HUES6 (cell line): ENCODE results near the gene MPST.

Source experiments
- H3K27ac ChIP-seq: 2 replicates; pipeline ENCODE4 v1.7.0; 2013; ENCODE audit warnings: low read depth, mild to moderate bottlenecking, low read length, inconsistent platforms
- H3K27me3 ChIP-seq: 2 replicates; pipeline ENCODE4 v1.6.1; 2013; ENCODE audit warnings: low read length; ENCODE audit not compliant: control insufficient read depth, insufficient read depth
- H3K36me3 ChIP-seq: 2 replicates; pipeline ENCODE4 v1.6.1; 2013; ENCODE audit warnings: low read length; ENCODE audit not compliant: control insufficient read depth, insufficient read depth
- H3K4me1 ChIP-seq: 2 replicates; pipeline ENCODE4 v1.6.1; 2013; ENCODE audit warnings: low read length; ENCODE audit not compliant: control insufficient read depth, insufficient read depth
- H3K4me3 ChIP-seq: 2 replicates; pipeline ENCODE4 v1.5.1; 2013; ENCODE audit warnings: low read depth, low read length
- H3K9ac ChIP-seq: one replicate; pipeline ENCODE4 v1.6.1; 2013; ENCODE audit warnings: mild to moderate bottlenecking, low read length
- H3K9me3 ChIP-seq: 2 replicates; pipeline ENCODE4 v1.6.1; 2013; ENCODE audit warnings: low read depth, low read length; ENCODE audit not compliant: control insufficient read depth, insufficient read depth

Gene MPST

GRCh38 chr22:37002633-37003032 is 16.9 kb upstream of the MPST start:
- peaks cover 23% of the 10 kb centered on the region for H3K4me1 ChIP-seq
- H3K4me3 ChIP-seq = no peak overlapping the region
- H3K36me3 ChIP-seq = no peaks in the 10 kb centered on the region
- peaks cover 14% of the 10 kb centered on the region; the same call in 1 of the 2 replicates for H3K27me3 ChIP-seq
- no peak overlapping the region for H3K9ac ChIP-seq
- H3K27ac ChIP-seq = no peak overlapping the region
- H3K9me3 ChIP-seq = no peaks in the 10 kb centered on the region

- no peak overlapping the region for H3K27ac ChIP-seq
- peaks cover 7% of the 10 kb centered on the region for H3K4me1 ChIP-seq
- H3K9ac ChIP-seq = no peak overlapping the region
- no peaks in the 10 kb centered on the region for H3K9me3 ChIP-seq
- no peak overlapping the region for H3K4me3 ChIP-seq
- H3K27me3 ChIP-seq = peaks cover 12% of the 10 kb centered on the region
- no peaks in the 10 kb centered on the region for H3K36me3 ChIP-seq
These were observed 11.9 kb upstream of the MPST start for GRCh38 chr22:37007651-37008050.

- Histone ChIP-seq H3K27ac (no peak overlapping the region), H3K36me3 (no peaks in the 10 kb centered on the region), H3K4me1 (peaks cover 3% of the 10 kb centered on the region; the same call in 1 of the 2 replicates), H3K27me3 (peaks cover 12% of the 10 kb centered on the region), H3K4me3 (no peak overlapping the region), H3K9ac (no peak overlapping the region), H3K9me3 (no peaks in the 10 kb centered on the region)
These were observed 11.2 kb upstream of the MPST start for GRCh38 chr22:37008365-37008764.

GRCh38 chr22:37009490-37009889 is 10.1 kb upstream of the MPST start:
- Histone ChIP-seq H3K36me3 (no peaks in the 10 kb centered on the region), H3K4me3 (no peak overlapping the region), H3K9ac (no peak overlapping the region), H3K27me3 (peaks cover 12% of the 10 kb centered on the region), H3K27ac (no peak overlapping the region), H3K9me3 (no peaks in the 10 kb centered on the region), H3K4me1 (no peaks in the 10 kb centered on the region)

GRCh38 chr22:37010174-37010573 is 9.4 kb upstream of the MPST start:
- Histone ChIP-seq H3K27me3 (peaks cover 12% of the 10 kb centered on the region), H3K4me3 (no peak overlapping the region), H3K9ac (no peak overlapping the region), H3K36me3 (no peaks in the 10 kb centered on the region), H3K4me1 (0 out of 2 replicates have a peak, but pooled peaks cover 1% of the 10 kb centered on the region), H3K27ac (no peak overlapping the region), H3K9me3 (no peaks in the 10 kb centered on the region)

GRCh38 chr22:37010976-37011375 is 8.6 kb upstream of the MPST start:
- no peak overlapping the region for H3K27ac ChIP-seq
- H3K36me3 ChIP-seq = no peaks in the 10 kb centered on the region
- H3K4me1 ChIP-seq = 0 out of 2 replicates have a peak, but pooled peaks cover 3% of the 10 kb centered on the region
- peaks cover 12% of the 10 kb centered on the region for H3K27me3 ChIP-seq
- no peak overlapping the region for H3K4me3 ChIP-seq
- no peak overlapping the region for H3K9ac ChIP-seq
- no peaks in the 10 kb centered on the region for H3K9me3 ChIP-seq

DNA sequence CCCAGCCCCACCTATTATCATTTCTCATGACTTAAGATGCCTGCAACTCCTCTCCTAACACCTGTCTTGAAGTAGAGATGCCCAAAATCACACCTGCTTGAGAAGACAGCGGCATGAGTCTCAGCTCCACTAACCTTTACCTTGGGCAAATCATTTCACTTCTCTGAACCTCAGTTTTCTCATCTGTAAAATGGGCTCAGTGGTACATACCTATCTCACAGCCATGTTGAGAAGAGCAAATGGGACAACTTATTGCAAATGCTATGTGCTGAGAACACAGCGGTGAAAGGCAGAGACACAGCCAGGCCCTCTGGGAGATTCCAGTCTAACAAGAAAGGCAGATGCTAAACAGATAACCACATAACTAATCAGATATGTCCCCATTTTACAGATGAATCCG is 8.1 kb upstream of the MPST start:
- no peak overlapping the region for H3K27ac ChIP-seq
- no peak overlapping the region for H3K4me3 ChIP-seq
- no peak overlapping the region for H3K9ac ChIP-seq
- H3K4me1 ChIP-seq = 0 out of 2 replicates have a peak, but pooled peaks cover 3% of the 10 kb centered on the region
- H3K9me3 ChIP-seq = no peaks in the 10 kb centered on the region
- H3K27me3 ChIP-seq = peaks cover 12% of the 10 kb centered on the region
- peaks cover 3% of the 10 kb centered on the region; the same call in 1 of the 2 replicates for H3K36me3 ChIP-seq

- H3K4me1 ChIP-seq = 0 out of 2 replicates have a peak, but pooled peaks cover 3% of the 10 kb centered on the region
- H3K27ac ChIP-seq = no peak overlapping the region
- H3K4me3 ChIP-seq = no peak overlapping the region
- peaks cover 3% of the 10 kb centered on the region; the same call in 1 of the 2 replicates for H3K27me3 ChIP-seq
- H3K36me3 ChIP-seq = peaks cover 11% of the 10 kb centered on the region
- no peaks in the 10 kb centered on the region for H3K9me3 ChIP-seq
- H3K9ac ChIP-seq = no peak overlapping the region
These were observed 7.2 kb upstream of the MPST start for GRCh38 chr22:37012262-37012904.

GRCh38 chr22:37012956-37013355 is 6.6 kb upstream of the MPST start:
- peaks cover 3% of the 10 kb centered on the region; the same call in 1 of the 2 replicates for H3K4me1 ChIP-seq

DNA sequence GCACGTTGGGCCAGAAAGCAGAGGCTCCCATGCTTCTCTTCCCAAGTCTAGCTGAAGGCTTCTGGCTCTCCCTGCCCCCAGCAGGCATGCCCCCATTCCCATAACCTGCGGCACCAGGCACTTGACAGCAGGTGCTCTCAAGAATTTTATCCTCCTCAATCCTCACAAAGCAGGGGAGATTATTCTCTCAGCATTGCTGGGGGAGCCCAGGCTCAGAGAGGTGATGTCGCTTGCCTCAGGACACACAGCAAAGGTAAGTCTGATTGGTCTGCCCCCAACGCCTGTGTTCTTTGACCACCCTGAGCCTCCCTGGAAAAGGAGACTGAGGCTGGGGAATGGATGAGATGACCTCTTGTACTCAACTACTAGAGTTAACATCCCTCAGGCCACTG is 5.1 kb upstream of the MPST start:
- no peak overlapping the region for H3K9ac ChIP-seq
- H3K36me3 ChIP-seq = peaks cover 19% of the 10 kb centered on the region
- H3K27me3 ChIP-seq = no peaks in the 10 kb centered on the region
- H3K4me3 ChIP-seq = no peak overlapping the region
- no peak overlapping the region for H3K27ac ChIP-seq
- no peaks in the 10 kb centered on the region for H3K9me3 ChIP-seq
- peaks cover 11% of the 10 kb centered on the region; the same call in 1 of the 2 replicates for H3K4me1 ChIP-seq

More at GRCh38 chr22:37012956-37013355, 6.6 kb upstream of the MPST start:
- no peak overlapping the region for H3K27ac ChIP-seq
- peaks cover 16% of the 10 kb centered on the region for H3K36me3 ChIP-seq
- H3K9ac ChIP-seq = no peak overlapping the region
- H3K27me3 ChIP-seq = no peaks in the 10 kb centered on the region; the same call in 1 of the 2 replicates
- H3K9me3 ChIP-seq = no peaks in the 10 kb centered on the region
- no peak overlapping the region for H3K4me3 ChIP-seq

- H3K9ac ChIP-seq = no peak overlapping the region
- H3K27ac ChIP-seq = no peak overlapping the region
- H3K4me3 ChIP-seq = no peak overlapping the region
- no peaks in the 10 kb centered on the region for H3K9me3 ChIP-seq
- H3K36me3 ChIP-seq = peaks cover 19% of the 10 kb centered on the region
- no peaks in the 10 kb centered on the region for H3K27me3 ChIP-seq
- peaks cover 11% of the 10 kb centered on the region; the same call in 1 of the 2 replicates for H3K4me1 ChIP-seq
These were observed 4.5 kb upstream of the MPST start for GRCh38 chr22:37014835-37015586.
